OCI-LY1 (cell line): ENCODE results near the gene SOX3.

ENCODE experiments used
- H2AFZ ChIP-seq: fragments of 200-600 bp; sonication (generic), shearing (Covaris generic); 2 replicates; pipeline ENCODE4 v1.6.0; 2014; ENCODE audit warnings: antibody characterized with exemption, mild to moderate bottlenecking, low read length
- H3F3A ChIP-seq: fragments of 200-600 bp; sonication (generic), shearing (Covaris generic); 2 replicates; pipeline ENCODE4 v1.6.0; 2014; ENCODE audit warnings: mild to moderate bottlenecking, antibody characterized with exemption, low read length, moderate library complexity; ENCODE audit not compliant: insufficient read depth
- H3K27ac ChIP-seq: fragments of 200-600 bp; sonication (generic); 2 replicates; pipeline ENCODE4 v1.5.1; 2014; ENCODE audit warnings: low read length, mixed run types, mild to moderate bottlenecking, low read depth; ENCODE audit not compliant: poor library complexity, severe bottlenecking
- H3K27me3 ChIP-seq: fragments of 200-600 bp; sonication (generic); 2 replicates; pipeline ENCODE4 v1.6.0; 2014; ENCODE audit warnings: antibody characterized with exemption, mild to moderate bottlenecking, low read length, moderate library complexity; ENCODE audit not compliant: insufficient read depth
- H3K36me3 ChIP-seq: fragments of 200-600 bp; sonication (generic); 2 replicates; pipeline ENCODE4 v1.6.1; 2014; ENCODE audit warnings: mild to moderate bottlenecking, antibody characterized with exemption, low read length, moderate library complexity, mixed read lengths; ENCODE audit not compliant: insufficient read depth
- H3K4me1 ChIP-seq: fragments of 200-600 bp; sonication (generic); 2 replicates; pipeline ENCODE4 v1.5.1; 2014; ENCODE audit warnings: mild to moderate bottlenecking, low read length, moderate library complexity; ENCODE audit not compliant: insufficient read depth, severe bottlenecking
- H3K4me2 ChIP-seq: fragments of 200-600 bp; sonication (generic), shearing (Covaris generic); 2 replicates; pipeline ENCODE4 v1.6.1; 2014; ENCODE audit warnings: low read length
- H3K4me3 ChIP-seq: fragments of 200-600 bp; sonication (generic); 2 replicates; pipeline ENCODE4 v1.5.1; 2014; ENCODE audit warnings: low read length, low read depth, mild to moderate bottlenecking, mixed read lengths; ENCODE audit not compliant: poor library complexity, severe bottlenecking
- H3K79me2 ChIP-seq: fragments of 200-600 bp; shearing (Covaris generic); 2 replicates; pipeline ENCODE4 v1.6.1; 2016; ENCODE audit warnings: mixed run types, low read length, mixed read lengths; ENCODE audit not compliant: insufficient read depth
- H3K9ac ChIP-seq: fragments of 200-600 bp; sonication (generic), shearing (Covaris generic); 2 replicates; pipeline ENCODE4 v1.6.1; 2014; ENCODE audit warnings: mild to moderate bottlenecking, low read length, mixed read lengths
- H3K9me2 ChIP-seq: fragments of 200-600 bp; sonication (generic), shearing (Covaris generic); 2 replicates; pipeline ENCODE4 v1.6.1; 2014; ENCODE audit warnings: low read depth, mild to moderate bottlenecking, low read length, mixed read lengths
- H3K9me3 ChIP-seq: fragments of 200-600 bp; shearing (Covaris generic); 2 replicates; pipeline ENCODE4 v1.6.1; 2014; ENCODE audit warnings: low read length, mixed read lengths
- H4K20me1 ChIP-seq: fragments of 200-600 bp; sonication (generic), shearing (Covaris generic); 2 replicates; pipeline ENCODE4 v1.6.0; 2016; ENCODE audit warnings: mild to moderate bottlenecking, low read length; ENCODE audit not compliant: insufficient read depth
- CTCF ChIP-seq: fragments of 200-600 bp; sonication (generic), shearing (Covaris generic); IDR thresholded peaks from 2 replicates; pipeline ENCODE4 v1.5.1; 2017; ENCODE audit warnings: mild to moderate bottlenecking, antibody characterized with exemption, low read length, moderate library complexity, mixed read lengths
- EZH2 ChIP-seq: fragments of 200-600 bp; sonication (generic), shearing (Covaris generic); IDR thresholded peaks from 2 replicates; pipeline ENCODE4 v1.8.0; 2017; ENCODE audit warnings: borderline replicate concordance, mixed run types, mild to moderate bottlenecking, antibody characterized with exemption, low read length, moderate library complexity, mixed read lengths

Gene SOX3

GRCh38 chrX:140525448-140525847 lies 20.6 kb upstream of the SOX3 start:
- Histone ChIP-seq H3K9me2 (no peaks in the 10 kb centered on the region), H3K79me2 (no peaks in the 10 kb centered on the region), H3K9me3 (no peaks in the 10 kb centered on the region), H3K27me3 (no peaks in the 10 kb centered on the region), H2AFZ (no peak overlapping the region), H3K9ac (no peak overlapping the region), H3K36me3 (no peaks in the 10 kb centered on the region), H3K4me2 (no peak overlapping the region), H4K20me1 (no peaks in the 10 kb centered on the region), H3K4me3 (no peak overlapping the region), H3K4me1 (no peaks in the 10 kb centered on the region), H3K27ac (no peak overlapping the region), H3F3A (no peaks in the 10 kb centered on the region)
- TF ChIP-seq EZH2 (no peak), CTCF (no peak)

GRCh38 chrX:140524556-140524955 lies 19.7 kb upstream of the SOX3 start:
- no peaks in the 10 kb centered on the region for H4K20me1 ChIP-seq
- H3F3A ChIP-seq = no peaks in the 10 kb centered on the region
- no peak for TF ChIP-seq CTCF
- no peak for TF ChIP-seq EZH2
- H3K27ac ChIP-seq = no peak overlapping the region
- no peaks in the 10 kb centered on the region for H3K36me3 ChIP-seq
- no peaks in the 10 kb centered on the region for H3K79me2 ChIP-seq
- no peaks in the 10 kb centered on the region for H3K9me3 ChIP-seq
- H3K9ac ChIP-seq = no peak overlapping the region
- H3K4me2 ChIP-seq = no peak overlapping the region
- H3K4me1 ChIP-seq = no peaks in the 10 kb centered on the region
- no peaks in the 10 kb centered on the region for H3K9me2 ChIP-seq
- no peak overlapping the region for H3K4me3 ChIP-seq
- no peaks in the 10 kb centered on the region for H3K27me3 ChIP-seq
- no peak overlapping the region for H2AFZ ChIP-seq

GRCh38 chrX:140521393-140521792 lies 16.5 kb upstream of the SOX3 start:
- no peaks in the 10 kb centered on the region for H3F3A ChIP-seq
- H3K27ac ChIP-seq = no peak overlapping the region
- no peaks in the 10 kb centered on the region for H4K20me1 ChIP-seq
- no peaks in the 10 kb centered on the region for H3K9me2 ChIP-seq
- no peak overlapping the region for H3K4me2 ChIP-seq
- H3K9me3 ChIP-seq = no peaks in the 10 kb centered on the region
- no peak overlapping the region for H3K9ac ChIP-seq
- no peaks in the 10 kb centered on the region for H3K79me2 ChIP-seq
- H3K4me1 ChIP-seq = no peaks in the 10 kb centered on the region
- TF ChIP-seq EZH2 (no peak), CTCF (no peak)
- H3K27me3 ChIP-seq = no peaks in the 10 kb centered on the region
- H2AFZ ChIP-seq = no peak overlapping the region
- H3K36me3 ChIP-seq = no peaks in the 10 kb centered on the region
- no peak overlapping the region for H3K4me3 ChIP-seq
